Smooth muscle cell (in vitro differentiated cells): ENCODE results near the gene GLDN. TPM values are rescaled to one million over a fixed set of nuclear protein-coding genes. Genes with fewer than 3 reads are reported as not detected.

ENCODE experiments used
- DNase-seq: peaks from one replicate; lab custom pipeline; 2025; ENCODE audit not compliant: unreplicated experiment; lab: John Stamatoyannopoulos, UW
- H2AFZ ChIP-seq: fragments of 200-600 bp; sonication (generic); 2 replicates; pipeline ENCODE4 v1.6.0; 2016; ENCODE audit warnings: antibody characterized with exemption, low read depth, mild to moderate bottlenecking
- H3F3A ChIP-seq: fragments of 200-600 bp; sonication (generic); 2 replicates; pipeline ENCODE4 v1.6.0; 2017; ENCODE audit warnings: antibody characterized with exemption, low read depth
- H3K27ac ChIP-seq: fragments of 200-600 bp; sonication (generic); 2 replicates; pipeline ENCODE4 v1.5.1; 2016; ENCODE audit warnings: low read depth, mild to moderate bottlenecking
- H3K27me3 ChIP-seq: fragments of 200-600 bp; sonication (generic); 2 replicates; pipeline ENCODE4 v1.6.1; 2016; ENCODE audit warnings: low read depth, mild to moderate bottlenecking
- H3K36me3 ChIP-seq: fragments of 200-600 bp; sonication (generic); 2 replicates; pipeline ENCODE4 v1.5.1; 2016; ENCODE audit warnings: low read depth
- H3K4me1 ChIP-seq: fragments of 200-600 bp; sonication (generic); 2 replicates; pipeline ENCODE4 v1.5.1; 2016; ENCODE audit warnings: low read depth
- H3K4me2 ChIP-seq: fragments of 200-600 bp; sonication (generic); 2 replicates; pipeline ENCODE4 v1.6.0; 2016; ENCODE audit warnings: mild to moderate bottlenecking
- H3K4me3 ChIP-seq: fragments of 200-600 bp; sonication (generic); 2 replicates; pipeline ENCODE4 v1.5.1; 2016; ENCODE audit warnings: mild to moderate bottlenecking
- H3K79me2 ChIP-seq: fragments of 200-600 bp; sonication (generic); 2 replicates; pipeline ENCODE4 v1.6.0; 2016; ENCODE audit warnings: low read depth, mild to moderate bottlenecking
- H3K9ac ChIP-seq: fragments of 200-600 bp; sonication (generic); 2 replicates; pipeline ENCODE4 v1.6.0; 2016; ENCODE audit warnings: low read depth
- H3K9me3 ChIP-seq: fragments of 200-600 bp; sonication (generic); replicated peaks from 2 replicates; pipeline ENCODE4 v1.5.1; 2016; ENCODE audit warnings: low read depth
- H4K20me1 ChIP-seq: fragments of 200-600 bp; sonication (generic); 2 replicates; pipeline ENCODE4 v1.6.0; 2016; ENCODE audit warnings: low read depth
- WGBS: methylation state at CpG from one replicate; pipeline ENCODE4 v1.1.7; 2016; ENCODE audit warnings: low lambda C conversion rate; 5-methylcytosine and 5-hydroxymethylcytosine counted together
- polyA plus RNA-seq: library from polyadenylated mRNA; unstranded; fragments of >200 nt; fragmentation: Nextera tagmentation; extraction: Ambion mirVana; gene quantifications from 2 replicates; pipeline ENCODE4 v1.2.1, GENCODE V29; 2016
- total RNA-seq: library from RNA; depleted of rRNA; stranded (reverse); fragments of >200 nt; gene quantifications from 2 replicates; pipeline ENCODE4 v1.2.3, GENCODE V29; 2014
- TF ChIP-seq, protein P1 (sequence below): fragments of 200-600 bp; sonication (generic); IDR thresholded peaks from 2 replicates; pipeline ENCODE4 v1.5.1; 2017; ENCODE audit warnings: borderline replicate concordance, mild to moderate bottlenecking, antibody characterized with exemption; ENCODE audit not compliant: insufficient read depth, poor library complexity, severe bottlenecking

The GLDN gene
- total and polyA plus RNA-seq, 2 experiments from 2014 or later = 0.18 to 0.81 TPM

- Histone ChIP-seq H3K4me2 (no peak overlapping the region), H2AFZ (no peak overlapping the region), H3K9ac (no peak overlapping the region), H3K36me3 (no peaks in the 10 kb centered on the region), H3K27me3 (no peaks in the 10 kb centered on the region), H4K20me1 (no peaks in the 10 kb centered on the region), H3K4me3 (no peak overlapping the region), H3K79me2 (no peaks in the 10 kb centered on the region), H3K27ac (no peak overlapping the region), H3F3A (no peaks in the 10 kb centered on the region), H3K4me1 (no peaks in the 10 kb centered on the region), H3K9me3 (no peaks in the 10 kb centered on the region)
- no peak for DNase-seq
- TF ChIP-seq, protein P1, sequence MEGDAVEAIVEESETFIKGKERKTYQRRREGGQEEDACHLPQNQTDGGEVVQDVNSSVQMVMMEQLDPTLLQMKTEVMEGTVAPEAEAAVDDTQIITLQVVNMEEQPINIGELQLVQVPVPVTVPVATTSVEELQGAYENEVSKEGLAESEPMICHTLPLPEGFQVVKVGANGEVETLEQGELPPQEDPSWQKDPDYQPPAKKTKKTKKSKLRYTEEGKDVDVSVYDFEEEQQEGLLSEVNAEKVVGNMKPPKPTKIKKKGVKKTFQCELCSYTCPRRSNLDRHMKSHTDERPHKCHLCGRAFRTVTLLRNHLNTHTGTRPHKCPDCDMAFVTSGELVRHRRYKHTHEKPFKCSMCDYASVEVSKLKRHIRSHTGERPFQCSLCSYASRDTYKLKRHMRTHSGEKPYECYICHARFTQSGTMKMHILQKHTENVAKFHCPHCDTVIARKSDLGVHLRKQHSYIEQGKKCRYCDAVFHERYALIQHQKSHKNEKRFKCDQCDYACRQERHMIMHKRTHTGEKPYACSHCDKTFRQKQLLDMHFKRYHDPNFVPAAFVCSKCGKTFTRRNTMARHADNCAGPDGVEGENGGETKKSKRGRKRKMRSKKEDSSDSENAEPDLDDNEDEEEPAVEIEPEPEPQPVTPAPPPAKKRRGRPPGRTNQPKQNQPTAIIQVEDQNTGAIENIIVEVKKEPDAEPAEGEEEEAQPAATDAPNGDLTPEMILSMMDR = no peak
- 98% methylated on average over 5 of the region's 5 CpGs for WGBS
Measured at GRCh38 chr15:51356147-51356546, 14.7 kb downstream of the GLDN start.

- Histone ChIP-seq H3K79me2 (no peaks in the 10 kb centered on the region), H4K20me1 (no peaks in the 10 kb centered on the region), H3K9me3 (no peaks in the 10 kb centered on the region), H3K27me3 (no peaks in the 10 kb centered on the region), H3F3A (no peaks in the 10 kb centered on the region), H3K4me3 (no peak overlapping the region), H3K27ac (no peak overlapping the region), H3K4me2 (no peak overlapping the region), H3K4me1 (no peaks in the 10 kb centered on the region), H3K36me3 (no peaks in the 10 kb centered on the region), H2AFZ (no peak overlapping the region), H3K9ac (no peak overlapping the region)
- 96% methylated on average over 6 of the region's 6 CpGs for WGBS
- no peak for DNase-seq
- TF ChIP-seq, protein P1 = no peak
Measured at GRCh38 chr15:51356983-51357382, 15.5 kb downstream of the GLDN start.

DNA sequence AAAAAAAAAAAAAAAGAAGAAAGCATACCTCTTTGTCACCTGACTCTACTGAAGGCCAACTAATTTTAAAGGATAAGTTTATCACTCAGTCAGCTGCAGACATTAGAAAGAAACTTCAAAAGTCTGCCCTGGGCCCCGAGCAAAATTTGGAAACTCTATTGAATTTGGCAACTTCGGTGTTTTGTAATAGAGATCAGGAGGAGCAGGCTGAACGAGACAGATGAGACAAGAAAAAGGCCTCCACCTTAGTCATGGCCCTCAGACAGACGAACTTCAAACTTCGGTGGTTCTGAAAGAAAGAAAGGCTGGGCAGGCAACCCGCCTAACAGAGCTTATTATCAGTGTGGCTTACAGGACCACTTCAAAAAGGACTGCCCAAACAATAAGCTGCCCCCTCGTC lies 18.5 kb downstream of the GLDN start:
- WGBS = 87% methylated on average over 7 of the region's 7 CpGs
- Histone ChIP-seq H3F3A (no peaks in the 10 kb centered on the region), H3K4me2 (no peak overlapping the region), H2AFZ (no peak overlapping the region), H3K4me1 (peaks cover 4% of the 10 kb centered on the region), H4K20me1 (no peaks in the 10 kb centered on the region), H3K36me3 (no peaks in the 10 kb centered on the region), H3K9me3 (no peaks in the 10 kb centered on the region), H3K27ac (no peak overlapping the region), H3K27me3 (no peaks in the 10 kb centered on the region), H3K4me3 (no peak overlapping the region), H3K79me2 (no peaks in the 10 kb centered on the region), H3K9ac (no peak overlapping the region)
- no peak for DNase-seq
- TF ChIP-seq, protein P1 = no peak

- H2AFZ ChIP-seq = no peak overlapping the region
- H3K36me3 ChIP-seq = no peaks in the 10 kb centered on the region
- TF ChIP-seq, protein P1 = no peak
- H3K4me2 ChIP-seq = peak overlapping the region; percentile 23
- 39% methylated on average over 9 of the region's 9 CpGs for WGBS
- no peaks in the 10 kb centered on the region for H3K9me3 ChIP-seq
- H3K4me1 ChIP-seq = peaks cover 18% of the 10 kb centered on the region
- H3K79me2 ChIP-seq = no peaks in the 10 kb centered on the region
- no peak for DNase-seq
- no peaks in the 10 kb centered on the region for H4K20me1 ChIP-seq
- no peak overlapping the region for H3K9ac ChIP-seq
- no peak overlapping the region for H3K27ac ChIP-seq
- peaks cover 8% of the 10 kb centered on the region for H3F3A ChIP-seq
- H3K27me3 ChIP-seq = no peaks in the 10 kb centered on the region
- no peak overlapping the region for H3K4me3 ChIP-seq
Measured at GRCh38 chr15:51363383-51363782, 21.9 kb downstream of the GLDN start.
